Effector memory CD4-positive, alpha-beta T cell (primary cell): ENCODE results near the gene NR1H3.
"Not testable (repeated sequence)": the region's sequence is repeated elsewhere in the genome, so short reads cannot be mapped to it uniquely, and the experiment has no call there.

Source experiments
- DNase-seq, 3 donors: peaks; one replicate each; pipeline ENCODE4 v3.0.0-alpha.2; 2020
- H3K27ac ChIP-seq: 2 replicates; pipeline ENCODE4 v1.7.0; 2013; ENCODE audit warnings: mild to moderate bottlenecking, low read length, moderate library complexity; ENCODE audit not compliant: insufficient read depth, poor library complexity, severe bottlenecking
- H3K27me3 ChIP-seq: replicated peaks from 2 replicates; pipeline ENCODE4 v1.7.0; 2013; ENCODE audit warnings: mild to moderate bottlenecking, low read length; ENCODE audit not compliant: insufficient read depth, control insufficient read depth, poor library complexity, severe bottlenecking
- H3K36me3 ChIP-seq: 2 replicates; pipeline ENCODE4 v1.7.0; 2013; ENCODE audit warnings: mild to moderate bottlenecking, low read length, moderate library complexity; ENCODE audit not compliant: control insufficient read depth, insufficient read depth
- H3K4me1 ChIP-seq: 2 replicates; pipeline ENCODE4 v1.7.0; 2013; ENCODE audit warnings: low read length, mild to moderate bottlenecking; ENCODE audit not compliant: control insufficient read depth, insufficient read depth, poor library complexity, severe bottlenecking
- H3K4me3 ChIP-seq: 2 replicates; pipeline ENCODE4 v1.7.0; 2013; ENCODE audit warnings: low read length, low read depth, mild to moderate bottlenecking; ENCODE audit not compliant: insufficient read depth, poor library complexity, severe bottlenecking
- H3K9me3 ChIP-seq: 2 replicates; pipeline ENCODE4 v1.7.0; 2013; ENCODE audit warnings: mild to moderate bottlenecking, low read length, moderate library complexity; ENCODE audit not compliant: control insufficient read depth
- total RNA-seq, 3 donors: gene quantifications; one replicate each; lab custom pipeline; 2026; lab: John Stamatoyannopoulos, UW

NR1H3 gene
- 0.78 to 2.6 (median 2.3) reads per million in 3 donors for total RNA-seq

GRCh38 chr11:47257517-47258316 lies at the start of gene NR1H3:
Gene NR1H3 (plus strand): TSS chr11:47257996. CDS start chr11:47259217, 1,221 bp downstream.
- peaks cover 3% of the 10 kb centered on the region for H3K4me1 ChIP-seq
- H3K4me3 ChIP-seq, result no peak within 1 kb of the TSS
- no peaks in the 10 kb centered on the region for H3K36me3 ChIP-seq
- H3K9me3 ChIP-seq, result no peaks in the 10 kb centered on the region
- no peaks in the 10 kb centered on the region for H3K27me3 ChIP-seq
- DNase-seq, result no peak
- H3K27ac ChIP-seq, result no peak within 1 kb of the TSS

GRCh38 chr11:47208008-47208552 lies 49.7 kb upstream of the NR1H3 start:
- not testable (repeated sequence) for H3K4me3 ChIP-seq, H3K4me1 ChIP-seq, H3K27me3 ChIP-seq, H3K27ac ChIP-seq, H3K9me3 ChIP-seq, H3K36me3 ChIP-seq, DNase-seq

GRCh38 chr11:47208628-47209027 lies 49.2 kb upstream of the NR1H3 start:
- no peak for DNase-seq
- no peaks in the 10 kb centered on the region for H3K36me3 ChIP-seq
- H3K27me3 ChIP-seq, result no peaks in the 10 kb centered on the region
- no peaks in the 10 kb centered on the region for H3K4me1 ChIP-seq
- no peaks in the 10 kb centered on the region for H3K9me3 ChIP-seq
- no peak overlapping the region for H3K27ac ChIP-seq
- no peak overlapping the region for H3K4me3 ChIP-seq

GRCh38 chr11:47212938-47213337 lies 44.9 kb upstream of the NR1H3 start:
- no peak overlapping the region for H3K4me3 ChIP-seq
- H3K27me3 ChIP-seq, result no peaks in the 10 kb centered on the region
- H3K4me1 ChIP-seq, result peaks cover 17% of the 10 kb centered on the region
- H3K36me3 ChIP-seq, result no peaks in the 10 kb centered on the region
- H3K9me3 ChIP-seq, result no peaks in the 10 kb centered on the region
- no peak for DNase-seq
- no peak overlapping the region for H3K27ac ChIP-seq

- H3K27ac ChIP-seq, result peak overlapping the region; percentile 83
- H3K4me3 ChIP-seq, result peak overlapping the region; percentile 61
- peaks cover 17% of the 10 kb centered on the region for H3K4me1 ChIP-seq
- no peaks in the 10 kb centered on the region for H3K9me3 ChIP-seq
- no peaks in the 10 kb centered on the region for H3K27me3 ChIP-seq
- no peaks in the 10 kb centered on the region for H3K36me3 ChIP-seq
- peak; percentile 71 to 80 (median 73) for DNase-seq
Observed at GRCh38 chr11:47213950-47214565, 43.7 kb upstream of the NR1H3 start.

DNA sequence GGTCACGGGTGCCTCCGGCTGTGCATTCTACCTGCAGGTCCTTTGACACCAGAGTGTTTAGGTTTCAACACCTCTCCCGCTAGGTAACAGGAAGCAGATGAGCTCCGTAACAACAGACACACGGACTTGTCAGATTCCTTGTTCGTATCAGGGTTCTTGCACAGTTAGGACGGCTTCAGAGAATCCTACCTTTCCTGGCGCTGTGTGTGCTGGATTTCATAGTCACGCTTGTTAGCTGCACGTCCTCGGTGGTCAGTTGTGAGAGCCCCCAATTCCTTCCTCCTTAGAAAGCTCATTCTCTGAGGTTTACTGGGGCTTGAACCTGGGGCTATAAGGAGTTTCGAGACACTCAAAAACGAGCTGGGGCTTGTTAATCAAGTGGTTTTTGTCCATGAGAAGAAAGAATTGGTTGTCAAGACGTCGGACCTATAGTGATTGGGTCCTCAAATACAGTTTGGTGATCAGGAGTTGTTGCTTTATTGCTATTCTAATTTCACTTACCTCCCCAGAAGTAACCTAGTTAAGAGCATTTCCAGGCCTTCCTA lies 42.4 kb upstream of the NR1H3 start:
- H3K27ac ChIP-seq, result peak overlapping the region; percentile 83
- no peaks in the 10 kb centered on the region for H3K27me3 ChIP-seq
- no peak for DNase-seq
- H3K36me3 ChIP-seq, result peaks cover 10% of the 10 kb centered on the region
- no peaks in the 10 kb centered on the region for H3K9me3 ChIP-seq
- peak overlapping the region; percentile 61 for H3K4me3 ChIP-seq
- peaks cover 17% of the 10 kb centered on the region for H3K4me1 ChIP-seq

DNA sequence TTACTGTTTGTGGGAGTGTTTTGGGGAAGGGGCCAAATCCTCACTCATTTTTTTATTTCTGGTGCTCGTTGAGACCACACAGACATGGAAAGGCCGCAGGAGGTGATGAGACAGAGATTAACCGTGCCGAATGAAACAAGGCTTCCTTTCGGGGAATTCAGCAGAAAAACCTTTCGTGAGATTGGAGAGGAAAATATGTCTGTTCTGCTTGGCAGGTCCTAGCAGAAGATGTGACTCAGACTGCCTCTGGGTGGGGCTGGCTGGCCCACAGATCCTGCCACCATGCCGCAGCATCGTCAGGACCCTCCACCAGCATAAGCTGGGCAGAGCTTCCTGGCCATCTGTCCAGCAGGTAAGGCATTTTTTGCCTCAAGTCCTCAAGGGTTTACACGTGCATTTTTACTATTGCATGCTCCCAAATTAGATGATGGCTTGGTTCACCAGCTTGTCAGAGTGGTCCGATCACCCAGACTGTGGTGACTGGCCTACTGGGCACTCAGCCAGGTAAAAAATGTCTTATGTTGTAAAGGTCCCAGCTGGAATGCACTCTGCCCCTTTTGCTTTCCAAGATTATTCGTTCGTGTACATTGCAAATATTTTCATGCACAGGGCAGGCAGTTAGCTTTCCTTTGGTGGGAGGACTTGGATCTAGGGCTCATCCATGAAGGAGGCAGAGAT lies 41.5 kb upstream of the NR1H3 start:
- H3K4me1 ChIP-seq, result peaks cover 17% of the 10 kb centered on the region

DNA sequence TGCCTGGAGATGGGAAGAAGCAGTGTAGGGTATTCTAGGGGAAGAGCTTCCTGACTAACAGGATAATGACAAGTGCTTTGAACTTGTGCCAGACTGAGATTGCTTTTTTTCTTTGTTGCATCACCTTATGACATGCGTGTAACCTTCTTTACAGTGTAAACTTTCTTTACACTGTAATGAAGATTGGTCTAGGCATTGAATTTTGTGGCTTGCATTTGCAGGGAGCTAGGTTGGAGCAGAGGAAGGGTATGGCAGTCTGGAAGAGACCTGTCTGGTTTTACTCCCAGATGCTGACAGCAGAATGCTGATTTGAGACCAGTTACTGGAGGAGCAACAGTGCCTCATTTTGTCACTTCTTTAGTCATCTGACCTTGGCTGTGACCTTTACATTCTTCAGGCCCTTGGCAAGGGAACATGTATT lies 37.4 kb upstream of the NR1H3 start:
- Histone ChIP-seq H3K36me3 (peaks cover 18% of the 10 kb centered on the region), H3K4me1 (peaks cover 15% of the 10 kb centered on the region), H3K9me3 (no peaks in the 10 kb centered on the region), H3K27ac (no peak overlapping the region), H3K27me3 (no peaks in the 10 kb centered on the region), H3K4me3 (no peak overlapping the region)
- DNase-seq, result no peak

More for the DNA sequence above, 41.5 kb upstream of the NR1H3 start:
- Histone ChIP-seq H3K4me3 (peak overlapping the region; percentile 61), H3K27me3 (no peaks in the 10 kb centered on the region), H3K27ac (peak overlapping the region; percentile 83), H3K9me3 (no peaks in the 10 kb centered on the region), H3K36me3 (peaks cover 11% of the 10 kb centered on the region)
- peak in 1 of 3 donors; percentile 25 for DNase-seq

DNA sequence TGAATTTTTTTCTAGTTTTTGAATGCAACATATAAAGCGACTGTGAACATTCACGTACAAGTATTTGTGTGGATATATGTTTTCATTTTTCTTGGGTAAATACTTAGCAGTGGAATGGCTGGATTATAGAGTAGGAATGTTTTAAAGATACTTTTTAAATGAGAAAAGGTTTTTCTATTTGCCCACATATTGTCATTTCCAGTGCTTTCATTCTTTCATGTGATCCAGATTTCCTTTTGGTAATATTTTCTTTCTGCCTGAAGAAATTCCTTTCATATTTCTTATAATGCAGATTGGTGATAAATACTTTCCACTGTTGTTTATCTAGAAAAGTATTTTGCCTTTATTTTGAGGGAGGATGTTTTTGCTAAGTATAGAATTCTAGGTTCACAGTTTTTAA lies 35.1 kb upstream of the NR1H3 start:
- H3K27me3 ChIP-seq, result no peaks in the 10 kb centered on the region
- no peak overlapping the region for H3K4me3 ChIP-seq
- H3K36me3 ChIP-seq, result peaks cover 18% of the 10 kb centered on the region
- H3K4me1 ChIP-seq, result no peaks in the 10 kb centered on the region
- no peak overlapping the region for H3K27ac ChIP-seq
- no peak for DNase-seq
- no peaks in the 10 kb centered on the region for H3K9me3 ChIP-seq
